IMR-90 (cell line): ENCODE data around the gene TFPI. TPM values are rescaled to one million over a fixed set of nuclear protein-coding genes. Genes with fewer than 3 reads are reported as not detected.

Experiments
- ATAC-seq: fragments of 200-7000 bp; cut with Tn5 transposase; 2 replicates; pipeline ENCODE4 v1.9.1; 2020; ENCODE audit warnings: low read depth, mild to moderate bottlenecking, moderate library complexity
- BruUV-seq: library from RNA; stranded (reverse); fragments of 400-500 nt; replicated peaks from 2 replicates; lab custom pipeline; 2021; lab: Mats Ljungman, UMichigan
- CTCF ChIA-PET: fragments of 300-600 bp; formaldehyde crosslinking; extraction: SDS; loops from one replicate; lab custom pipeline; 2021; ENCODE audit warnings: antibody characterized with exemption; lab: Yijun Ruan, JAX
- POLR2A ChIA-PET: fragments of 300-600 bp; sonication (Branson Sonifier 250); formaldehyde crosslinking; loops from one replicate; lab custom pipeline; 2022; ENCODE audit warnings: antibody characterized with exemption; ENCODE audit not compliant: unreplicated experiment; lab: Charles Lee
- DNase-seq: peaks from one replicate; pipeline ENCODE4 v3.0.0; 2013
- H2AFZ ChIP-seq: replicated peaks from 2 replicates; pipeline ENCODE3; 2013; ENCODE audit warnings: low read length, mild to moderate bottlenecking; ENCODE audit not compliant: poor library complexity
- H2AK5ac ChIP-seq: 2 replicates; pipeline ENCODE4 v1.6.1; 2013; ENCODE audit warnings: low read depth, low read length, inconsistent platforms
- H2AK9ac ChIP-seq: replicated peaks from 2 replicates; pipeline ENCODE3; 2013; ENCODE audit warnings: mild to moderate bottlenecking, low read depth, low read length, moderate library complexity; ENCODE audit not compliant: poor library complexity
- H2BK120ac ChIP-seq: 2 replicates; pipeline ENCODE4 v1.6.1; 2013; ENCODE audit warnings: low read depth, low read length, inconsistent platforms
- H2BK15ac ChIP-seq: 3 replicates; pipeline ENCODE4 v1.6.1; 2013; ENCODE audit warnings: low read depth, low read length, inconsistent platforms
- H2BK20ac ChIP-seq: 2 replicates; pipeline ENCODE4 v1.6.1; 2013; ENCODE audit warnings: low read depth, mild to moderate bottlenecking, inconsistent platforms, low read length, moderate library complexity
- H2BK5ac ChIP-seq: 2 replicates; pipeline ENCODE4 v1.6.1; 2013; ENCODE audit warnings: mild to moderate bottlenecking, low read depth, low read length, inconsistent platforms; ENCODE audit not compliant: poor library complexity, severe bottlenecking
- H3K14ac ChIP-seq: replicated peaks from 2 replicates; pipeline ENCODE4 v1.6.1; 2013; ENCODE audit warnings: low read depth, low read length, inconsistent platforms
- H3K18ac ChIP-seq: 2 replicates; pipeline ENCODE4 v1.6.1; 2013; ENCODE audit warnings: low read depth, low read length, control low read depth
- H3K23ac ChIP-seq: 2 replicates; pipeline ENCODE4 v1.6.1; 2013; ENCODE audit warnings: low read depth, low read length, inconsistent platforms
- H3K27ac ChIP-seq: 2 replicates; pipeline ENCODE4 v1.5.1; 2013; ENCODE audit warnings: mild to moderate bottlenecking, control low read depth, low read length; ENCODE audit not compliant: insufficient read depth
- H3K27me3 ChIP-seq: 2 replicates; pipeline ENCODE4 v1.6.1; 2013; ENCODE audit warnings: low read length; ENCODE audit not compliant: control insufficient read depth, insufficient read depth
- H3K36me3 ChIP-seq: 2 replicates; pipeline ENCODE4 v1.6.1; 2013; ENCODE audit warnings: low read length, mixed read lengths; ENCODE audit not compliant: control insufficient read depth, insufficient read depth
- H3K4ac ChIP-seq: 2 replicates; pipeline ENCODE4 v1.6.1; 2013; ENCODE audit warnings: low read depth, low read length, inconsistent platforms
- H3K4me1 ChIP-seq: 2 replicates; pipeline ENCODE4 v1.6.1; 2013; ENCODE audit warnings: low read length, mixed read lengths; ENCODE audit not compliant: control insufficient read depth, insufficient read depth
- H3K4me2 ChIP-seq: 2 replicates; pipeline ENCODE4 v1.6.1; 2013; ENCODE audit warnings: low read depth, mild to moderate bottlenecking, control low read depth, low read length, moderate library complexity
- H3K4me3 ChIP-seq: 2 replicates; pipeline ENCODE4 v1.5.1; 2013; ENCODE audit warnings: low read depth, mild to moderate bottlenecking, control low read depth, low read length, moderate library complexity; ENCODE audit not compliant: insufficient read depth
- H3K56ac ChIP-seq: 2 replicates; pipeline ENCODE4 v1.6.1; 2013; ENCODE audit warnings: low read length, inconsistent platforms; ENCODE audit not compliant: insufficient read depth; ENCODE audit errors: extremely low read depth
- H3K79me1 ChIP-seq, 2 experiments: 2 replicates each; pipeline ENCODE4 v1.6.1; 2013; ENCODE audit warnings: low read length in 2 of 2, inconsistent platforms in 1 of 2, low read depth in 1 of 2
- H3K9ac ChIP-seq: 2 replicates; pipeline ENCODE4 v1.6.1; 2013; ENCODE audit warnings: low read depth, low read length, control low read depth
- H3K9me1 ChIP-seq: 2 replicates; pipeline ENCODE4 v1.6.1; 2013; ENCODE audit warnings: low read length, inconsistent platforms; ENCODE audit not compliant: insufficient read depth
- H3K9me3 ChIP-seq: 2 replicates; pipeline ENCODE4 v1.6.1; 2013; ENCODE audit warnings: low read length; ENCODE audit not compliant: control insufficient read depth, insufficient read depth
- H4K20me1 ChIP-seq: 2 replicates; pipeline ENCODE4 v1.6.1; 2013; ENCODE audit warnings: low read length, inconsistent platforms; ENCODE audit not compliant: insufficient read depth
- H4K5ac ChIP-seq: 2 replicates; pipeline ENCODE4 v1.6.1; 2013; ENCODE audit warnings: mild to moderate bottlenecking, low read depth, low read length, control low read depth
- H4K8ac ChIP-seq, 2 experiments: 2 replicates each; pipeline ENCODE4 v1.6.1; 2013; ENCODE audit warnings: low read depth in 2 of 2, low read length in 2 of 2, control low read depth in 1 of 2, inconsistent platforms in 1 of 2
- H4K91ac ChIP-seq: 2 replicates; pipeline ENCODE4 v1.6.1; 2013; ENCODE audit warnings: low read depth, low read length, inconsistent platforms; ENCODE audit not compliant: insufficient read depth
- BHLHE40 ChIP-seq: fragments of 150-350 bp; IDR thresholded peaks from 2 replicates; pipeline ENCODE4 v1.6.1; 2016; ENCODE audit warnings: mild to moderate bottlenecking, low read depth, low read length
- CEBPB ChIP-seq: IDR thresholded peaks from 2 replicates; pipeline ENCODE4 v1.6.1; 2012; ENCODE audit warnings: low read depth, low read length, improper control_type of control experiment
- CHD1 ChIP-seq: IDR thresholded peaks from 2 replicates; pipeline ENCODE4 v1.6.1; 2012; ENCODE audit warnings: low read depth, low read length, improper control_type of control experiment
- FOS ChIP-seq: fragments of 150-350 bp; IDR thresholded peaks from 2 replicates; pipeline ENCODE4 v1.6.1; 2016; ENCODE audit warnings: low read depth, low read length
- MAFK ChIP-seq: IDR thresholded peaks from 2 replicates; pipeline ENCODE4 v1.6.1; 2012; ENCODE audit warnings: low read depth, low read length, improper control_type of control experiment
- MAZ ChIP-seq: IDR thresholded peaks from 2 replicates; pipeline ENCODE4 v1.6.1; 2012; ENCODE audit warnings: low read depth, mild to moderate bottlenecking, low read length, improper control_type of control experiment, moderate library complexity, borderline replicate concordance
- MXI1 ChIP-seq: IDR thresholded peaks from 2 replicates; pipeline ENCODE4 v1.6.1; 2012; ENCODE audit warnings: low read depth, mild to moderate bottlenecking, low read length, moderate library complexity, borderline replicate concordance
- NFE2L2 ChIP-seq: fragments of 150-350 bp; IDR thresholded peaks from 2 replicates; pipeline ENCODE4 v1.6.1; 2016; ENCODE audit warnings: low read depth, mild to moderate bottlenecking, low read length
- POLR2A ChIP-seq: IDR thresholded peaks from 2 replicates; pipeline ENCODE4 v1.6.1; 2012; ENCODE audit warnings: mild to moderate bottlenecking, low read depth, low read length
- RCOR1 ChIP-seq: IDR thresholded peaks from 2 replicates; pipeline ENCODE4 v1.6.1; 2012; ENCODE audit warnings: mild to moderate bottlenecking, low read length, improper control_type of control experiment; ENCODE audit not compliant: insufficient replicate concordance
- WGBS, 2 experiments: methylation state at CpG; one replicate each; pipeline versions ENCODE4 v1.1.5 to v1.1.7; 2013; ENCODE audit warnings: missing lambda C conversion rate in 2 of 2; ENCODE audit not compliant: insufficient read length in 1 of 2; ENCODE audit errors: extremely low coverage in 2 of 2; 5-methylcytosine and 5-hydroxymethylcytosine counted together
- dilution Hi-C: fragments of 300-500 bp; cut with HindIII; formaldehyde crosslinking; loops from one replicate; pipeline ENCODE4 v1.14.3; 2018; ENCODE audit warnings: low sequenced_read_pairs; ENCODE audit not compliant: unreplicated experiment
- in situ Hi-C: fragments of 300-500 bp; cut with MboI; formaldehyde crosslinking; loops from 3 replicates; pipeline ENCODE4 v1.14.3; 2019; ENCODE audit warnings: low sequenced_read_pairs, inconsistent platforms, mixed read lengths
- intact Hi-C: fragments of 100-400 bp; cut with micrococcal nuclease; formaldehyde crosslinking; loops from 2 replicates; pipeline ENCODE4 v1.10.0; 2022
- polyA plus RNA-seq, 3 experiments: library from polyadenylated mRNA; depleted of rRNA; stranded (reverse); fragments of >200 nt; gene quantifications; 2 replicates each; pipeline ENCODE4 v1.2.3, GENCODE V29; 2012; ENCODE audit warnings: low replicate concordance in 1 of 3
- total RNA-seq: library from RNA; depleted of rRNA; stranded (reverse); fragments of >200 nt; gene quantifications from 2 replicates; pipeline ENCODE4 v1.2.3, GENCODE V29; 2012

Gene TFPI
- total and polyA plus RNA-seq, 2 of the 4 experiments (the other 2 are of a cell fraction) = 33.9 to 83.0 TPM

DNA sequence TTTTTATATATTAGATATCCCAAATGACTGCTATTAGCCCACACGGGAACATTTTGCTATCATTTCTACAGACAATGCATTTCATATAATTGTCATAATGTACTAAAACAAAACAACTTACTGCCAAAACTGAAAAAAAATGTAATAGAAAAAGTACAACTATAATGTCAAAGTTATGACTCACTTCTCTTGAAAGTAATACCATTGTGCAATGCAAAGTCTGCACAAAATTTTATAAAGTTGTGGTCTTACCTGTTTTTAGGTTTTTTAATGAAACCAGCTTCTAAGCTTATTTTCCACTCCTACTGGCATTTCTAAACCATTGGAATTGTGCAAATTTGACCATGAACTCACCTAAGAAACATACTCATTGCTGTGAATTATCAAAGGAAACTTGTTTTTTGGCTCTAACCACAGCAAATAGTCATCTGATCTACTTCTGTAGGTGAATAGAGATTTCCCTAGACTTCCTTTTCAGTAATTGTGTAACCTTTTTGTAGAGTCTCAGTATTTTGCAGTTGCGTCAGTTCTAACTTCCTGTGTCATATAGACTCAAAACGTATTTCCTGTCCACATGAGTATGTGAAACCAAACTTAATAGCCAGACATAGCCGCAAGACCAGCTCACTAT is 31.9 kb upstream of the TFPI start:
- Histone ChIP-seq H3K9me1 (no peaks in the 10 kb centered on the region), H3K4me2 (no peak overlapping the region; the same call in 1 of the 2 replicates), H4K5ac (no peak overlapping the region), H4K20me1 (no peaks in the 10 kb centered on the region), H2BK5ac (no peak overlapping the region), H3K36me3 (no peaks in the 10 kb centered on the region), H4K91ac (no peak overlapping the region), H2BK120ac (no peak overlapping the region), H2AK5ac (no peak overlapping the region), H3K4ac (no peak overlapping the region), H3K4me3 (no peak overlapping the region), H3K79me1 (no peaks in the 10 kb centered on the region), H2BK20ac (no peak overlapping the region), H2AFZ (no peak overlapping the region), H3K56ac (no peak overlapping the region), H3K18ac (no peak overlapping the region), H3K14ac (no peak overlapping the region), H3K23ac (no peak overlapping the region), H3K9me3 (no peaks in the 10 kb centered on the region), H3K27me3 (no peaks in the 10 kb centered on the region; the same call in 1 of the 2 replicates), H4K8ac (no peak overlapping the region), H2BK15ac (no peak overlapping the region), H3K4me1 (no peaks in the 10 kb centered on the region), H2AK9ac (no peak overlapping the region), H3K9ac (no peak overlapping the region), H3K27ac (no peak overlapping the region)
- no peak; the same call in 1 of the 2 replicates for ATAC-seq
- in situ Hi-C loops (loop anchor here (10.0 kb wide), 1 partner anchor 1829 kb away; no protein-coding TSS in a partner anchor), dilution Hi-C loops (no loop called here), intact Hi-C loops (no loop called here)
- peak; percentile 50 for DNase-seq
- TF ChIP-seq CEBPB (peak; percentile 91), BHLHE40 (no peak), MXI1 (no peak), POLR2A (no peak), CHD1 (no peak), MAZ (no peak), NFE2L2 (no peak), RCOR1 (no peak), FOS (no peak; the same call in 1 of the 2 replicates), MAFK (peak; percentile 23; the same call in 1 of the 2 replicates)
- CTCF ChIA-PET = no interaction called here
- no CpG with 5 or more reads among the region's 4 CpGs for WGBS, 2 experiments
- BruUV-seq = no TSS peak
- POLR2A ChIA-PET = no interaction called here
